HepG2 (cell line): Measurements from ENCODE around the gene CAPN10.

Source experiments
- KDM5B ChIP-seq: sonication (generic); formaldehyde crosslinking; IDR thresholded peaks from 2 replicates; pipeline ENCODE4 v1.4.0; 2020; ENCODE audit warnings: missing genetic modification reagents, mild to moderate bottlenecking, borderline replicate concordance
- NR2C2 ChIP-seq: sonication (generic); formaldehyde crosslinking; IDR thresholded peaks from 2 replicates; pipeline ENCODE4 v1.4.0; 2020; ENCODE audit warnings: missing genetic modification reagents, mild to moderate bottlenecking, moderate library complexity, borderline replicate concordance
- RXRA ChIP-seq: sonication (generic); formaldehyde crosslinking; IDR thresholded peaks from 2 replicates; pipeline ENCODE4 v1.5.1; 2020; ENCODE audit warnings: missing genetic modification reagents
- ZKSCAN8 ChIP-seq: IDR thresholded peaks from 2 replicates; pipeline ENCODE4 v1.6.1; 2016; ENCODE audit warnings: borderline replicate concordance, missing genetic modification reagents, missing compliant biosample characterization
- ZNF652 ChIP-seq: IDR thresholded peaks from 2 replicates; pipeline ENCODE4 v1.6.1; 2016; ENCODE audit warnings: low read depth, borderline replicate concordance

DNA sequence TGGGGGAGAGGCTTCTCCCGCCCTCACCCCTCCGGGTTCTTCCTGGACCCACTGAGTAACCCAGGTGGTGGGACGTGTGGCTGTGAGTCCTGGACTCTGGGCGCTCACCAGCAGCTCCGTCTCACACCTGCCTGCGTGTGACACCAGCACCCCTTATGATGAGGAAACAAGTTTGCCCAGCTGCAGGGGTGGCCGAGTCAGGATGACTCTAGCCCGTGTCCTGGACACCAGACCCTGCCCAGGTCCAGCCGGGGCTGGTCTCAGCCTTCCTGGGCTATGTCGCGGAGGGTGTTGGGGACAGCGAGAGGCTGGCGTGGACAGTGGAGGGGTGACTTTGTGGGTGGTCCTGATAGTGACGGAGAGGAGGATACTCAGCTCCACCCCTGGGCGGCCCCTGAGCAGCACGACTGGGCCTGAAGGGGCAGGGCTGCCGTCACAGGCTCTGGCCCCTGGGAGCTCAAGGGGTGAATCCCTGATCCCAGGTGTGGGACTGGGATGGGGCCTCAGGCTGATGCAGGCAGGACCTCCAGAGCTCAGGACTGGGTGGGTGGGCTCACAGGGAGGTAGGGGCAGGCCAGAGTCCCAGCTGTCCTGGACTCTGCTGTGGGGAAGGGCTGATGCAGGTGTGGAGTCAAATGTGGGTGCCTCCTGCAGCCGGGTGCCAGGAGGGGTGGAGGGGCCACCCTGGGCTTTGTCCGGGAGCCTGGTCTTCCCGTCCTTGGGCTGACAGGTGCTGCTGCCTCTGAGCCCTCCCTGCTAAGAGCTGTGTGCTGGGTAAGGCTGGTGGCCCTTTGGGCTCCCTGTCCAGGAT lies 42.5 kb downstream of the CAPN10 start:
- TF ChIP-seq ZKSCAN8 (CRISPR knock-in tag) (no peak), NR2C2 (CRISPR knock-in tag) (no peak), ZNF652 (CRISPR knock-in tag) (no peak), KDM5B (no peak), RXRA (CRISPR knock-in tag) (no peak; the same call in 1 of the 2 replicates)
